RWPE1 (cell line): ENCODE data around the gene WDR7.

Experiments
- CTCF ChIA-PET: fragments of 350-600 bp; sonication (Branson Sonifier 250); formaldehyde crosslinking; extraction: SDS; loops from one replicate; lab custom pipeline; 2021; lab: Yijun Ruan, JAX
- POLR2A ChIA-PET: fragments of 400-600 bp; formaldehyde crosslinking; extraction: SDS; loops from one replicate; lab custom pipeline; 2020; ENCODE audit warnings: antibody characterized with exemption; ENCODE audit not compliant: low non-redundant PET; lab: Yijun Ruan, JAX
- DNase-seq: peaks from one replicate; pipeline ENCODE4 v3.0.0; 2012; ENCODE audit warnings: low spot score
- H3K27ac ChIP-seq: fragments of 450-650 bp; 2 replicates; pipeline ENCODE4 v1.5.1; 2017
- TF ChIP-seq, protein P1 (sequence below): fragments of 450-650 bp; conservative IDR thresholded peaks from 2 replicates; pipeline ENCODE4 v1.5.1; 2017; ENCODE audit warnings: low read depth, mild to moderate bottlenecking

The WDR7 gene

GRCh38 chr18:56910967-56911366, 259.8 kb downstream of the WDR7 start:
- CTCF ChIA-PET = interaction anchor here (0.7 kb wide), 1 partner anchor 1132 kb away, joined by 3 read pairs; no protein-coding TSS in a partner anchor
- H3K27ac ChIP-seq = no peak overlapping the region
- POLR2A ChIA-PET = no interaction called here
- no peak for DNase-seq
- TF ChIP-seq, protein P1, sequence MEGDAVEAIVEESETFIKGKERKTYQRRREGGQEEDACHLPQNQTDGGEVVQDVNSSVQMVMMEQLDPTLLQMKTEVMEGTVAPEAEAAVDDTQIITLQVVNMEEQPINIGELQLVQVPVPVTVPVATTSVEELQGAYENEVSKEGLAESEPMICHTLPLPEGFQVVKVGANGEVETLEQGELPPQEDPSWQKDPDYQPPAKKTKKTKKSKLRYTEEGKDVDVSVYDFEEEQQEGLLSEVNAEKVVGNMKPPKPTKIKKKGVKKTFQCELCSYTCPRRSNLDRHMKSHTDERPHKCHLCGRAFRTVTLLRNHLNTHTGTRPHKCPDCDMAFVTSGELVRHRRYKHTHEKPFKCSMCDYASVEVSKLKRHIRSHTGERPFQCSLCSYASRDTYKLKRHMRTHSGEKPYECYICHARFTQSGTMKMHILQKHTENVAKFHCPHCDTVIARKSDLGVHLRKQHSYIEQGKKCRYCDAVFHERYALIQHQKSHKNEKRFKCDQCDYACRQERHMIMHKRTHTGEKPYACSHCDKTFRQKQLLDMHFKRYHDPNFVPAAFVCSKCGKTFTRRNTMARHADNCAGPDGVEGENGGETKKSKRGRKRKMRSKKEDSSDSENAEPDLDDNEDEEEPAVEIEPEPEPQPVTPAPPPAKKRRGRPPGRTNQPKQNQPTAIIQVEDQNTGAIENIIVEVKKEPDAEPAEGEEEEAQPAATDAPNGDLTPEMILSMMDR = no peak

DNA sequence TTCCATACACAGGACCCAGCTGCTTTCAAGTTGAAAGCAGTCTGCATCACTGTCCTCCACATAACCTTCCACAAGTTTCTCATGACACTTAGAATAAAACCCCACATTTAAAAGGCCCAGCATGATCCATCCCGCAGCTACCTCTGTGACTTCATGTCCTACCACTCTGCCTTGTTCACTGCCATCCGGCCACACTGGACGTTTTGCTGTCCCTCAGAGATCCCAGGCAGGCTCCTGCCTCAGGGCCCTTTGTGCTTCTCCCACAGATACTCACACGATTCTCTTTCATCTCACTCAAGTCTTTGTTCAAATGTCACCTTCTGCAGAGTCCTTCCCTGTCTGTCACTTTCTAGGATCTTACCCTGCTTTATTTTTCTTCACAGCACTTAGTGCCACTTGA, 262.8 kb downstream of the WDR7 start:
- CTCF ChIA-PET = no interaction called here
- no peak overlapping the region for H3K27ac ChIP-seq
- POLR2A ChIA-PET = no interaction called here
- DNase-seq = no peak
- TF ChIP-seq, protein P1 = no peak

GRCh38 chr18:56919190-56919589, 268.0 kb downstream of the WDR7 start:
- H3K27ac ChIP-seq = no peak overlapping the region
- CTCF ChIA-PET = no interaction called here
- POLR2A ChIA-PET = no interaction called here
- TF ChIP-seq, protein P1 = no peak
- no peak for DNase-seq

- TF ChIP-seq, protein P1 = no peak
- ChIA-PET POLR2A (no interaction called here), CTCF (interaction anchor here (0.5 kb wide), 1 partner anchor 67 kb away, joined by 3 read pairs; no protein-coding TSS in a partner anchor)
- DNase-seq = no peak
- H3K27ac ChIP-seq = no peak overlapping the region
These were observed 270.8 kb downstream of the WDR7 start for GRCh38 chr18:56921896-56922480.

GRCh38 chr18:56926734-56927133, 275.6 kb downstream of the WDR7 start:
- H3K27ac ChIP-seq = no peak overlapping the region
- DNase-seq = no peak
- TF ChIP-seq, protein P1 = no peak
- ChIA-PET POLR2A (no interaction called here), CTCF (no interaction called here)

DNA sequence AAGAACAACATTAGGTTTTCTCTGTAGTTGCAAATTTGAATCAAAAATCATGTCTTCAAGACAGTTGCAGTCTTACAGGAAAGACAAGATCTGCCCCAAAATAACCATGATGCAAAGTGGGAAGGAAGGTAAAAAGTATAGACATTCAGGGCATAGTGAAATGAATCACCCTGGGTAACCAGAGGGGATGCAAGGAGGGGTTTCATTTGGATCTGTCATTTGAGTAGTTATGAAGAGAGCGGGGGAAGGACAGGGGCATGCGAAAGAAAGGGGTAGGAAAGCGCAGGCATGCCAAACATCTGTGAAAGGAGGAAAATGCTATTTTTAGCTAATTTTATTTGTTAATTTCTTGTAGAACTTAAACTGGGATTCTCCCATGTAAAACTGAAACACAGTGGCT, 276.6 kb downstream of the WDR7 start:
- POLR2A ChIA-PET = no interaction called here
- H3K27ac ChIP-seq = no peak overlapping the region
- DNase-seq = no peak
- CTCF ChIA-PET = no interaction called here
- TF ChIP-seq, protein P1 = no peak

GRCh38 chr18:56929886-56930285, 278.7 kb downstream of the WDR7 start:
- TF ChIP-seq, protein P1 = no peak
- DNase-seq = no peak
- H3K27ac ChIP-seq = no peak overlapping the region
- POLR2A ChIA-PET = no interaction called here
- CTCF ChIA-PET = no interaction called here
